Upper lobe of left lung (tissue), 4 donors: ENCODE data around the gene ZNF397.

Experiments
- EP300 ChIP-seq, 4 donors: sonication (generic); formaldehyde crosslinking; IDR thresholded peaks; one replicate each; pipeline ENCODE4 v1.5.1; 2017; ENCODE audit warnings: antibody characterized with exemption in 4 of 4, control low read depth in 2 of 4
- POLR2A ChIP-seq, 4 donors: fragments of 450-650 bp; IDR thresholded peaks; one replicate each; pipeline ENCODE4 v1.5.1; 2016 to 2017; ENCODE audit warnings: antibody characterized with exemption in 4 of 4, mild to moderate bottlenecking in 2 of 4
- POLR2AphosphoS5 ChIP-seq, 2 donors: sonication (generic); formaldehyde crosslinking; IDR thresholded peaks; one replicate each; pipeline ENCODE4 v1.5.1; 2017; ENCODE audit warnings: antibody characterized with exemption in 2 of 2
- TF ChIP-seq, protein P1 (sequence below), 6 experiments: fragments of 450-650 bp in 4 of 6; fragments of 200-600 bp in 2 of 6; sonication (generic) in 2 of 6; IDR thresholded peaks; one replicate each; pipeline ENCODE4 v1.5.1; 2016 to 2019; ENCODE audit warnings: antibody characterized with exemption in 6 of 6

DNA sequence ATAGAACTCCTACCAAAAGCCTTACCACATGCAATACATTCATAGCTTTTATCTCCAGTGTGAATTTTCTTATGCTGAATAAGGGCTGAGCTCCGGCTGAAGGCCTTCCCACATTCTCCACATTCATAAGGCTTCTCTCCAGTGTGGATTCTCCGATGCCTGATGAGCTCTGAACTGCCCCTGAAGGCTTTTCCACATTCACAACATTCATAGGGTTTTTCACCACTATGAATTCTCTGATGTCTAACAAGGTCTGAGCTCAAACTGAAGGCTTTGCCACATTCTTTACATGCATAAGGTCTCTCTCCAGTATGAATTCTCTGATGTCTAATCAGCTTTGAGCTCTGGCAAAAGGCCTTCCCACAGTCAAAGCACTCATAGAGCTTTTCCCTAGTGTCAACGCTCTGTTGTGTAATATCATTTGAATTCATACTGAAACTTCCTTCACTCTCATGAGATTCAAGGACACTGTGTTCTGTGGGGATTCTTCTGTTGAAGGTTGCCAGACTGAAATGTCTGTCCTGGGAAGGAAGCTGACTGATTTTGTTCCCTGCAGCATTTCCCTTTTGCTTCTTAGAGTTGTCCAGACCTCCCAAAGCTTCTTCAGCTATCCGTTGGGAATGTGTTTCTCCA, 12.9 kb downstream of the ZNF397 start:
- TF ChIP-seq POLR2A (IDR thresholded peaks at IDR 0.05): no peak
- TF ChIP-seq, protein P1, sequence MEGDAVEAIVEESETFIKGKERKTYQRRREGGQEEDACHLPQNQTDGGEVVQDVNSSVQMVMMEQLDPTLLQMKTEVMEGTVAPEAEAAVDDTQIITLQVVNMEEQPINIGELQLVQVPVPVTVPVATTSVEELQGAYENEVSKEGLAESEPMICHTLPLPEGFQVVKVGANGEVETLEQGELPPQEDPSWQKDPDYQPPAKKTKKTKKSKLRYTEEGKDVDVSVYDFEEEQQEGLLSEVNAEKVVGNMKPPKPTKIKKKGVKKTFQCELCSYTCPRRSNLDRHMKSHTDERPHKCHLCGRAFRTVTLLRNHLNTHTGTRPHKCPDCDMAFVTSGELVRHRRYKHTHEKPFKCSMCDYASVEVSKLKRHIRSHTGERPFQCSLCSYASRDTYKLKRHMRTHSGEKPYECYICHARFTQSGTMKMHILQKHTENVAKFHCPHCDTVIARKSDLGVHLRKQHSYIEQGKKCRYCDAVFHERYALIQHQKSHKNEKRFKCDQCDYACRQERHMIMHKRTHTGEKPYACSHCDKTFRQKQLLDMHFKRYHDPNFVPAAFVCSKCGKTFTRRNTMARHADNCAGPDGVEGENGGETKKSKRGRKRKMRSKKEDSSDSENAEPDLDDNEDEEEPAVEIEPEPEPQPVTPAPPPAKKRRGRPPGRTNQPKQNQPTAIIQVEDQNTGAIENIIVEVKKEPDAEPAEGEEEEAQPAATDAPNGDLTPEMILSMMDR (IDR thresholded peaks at IDR 0.05): no peak
- TF ChIP-seq POLR2AphosphoS5 (IDR thresholded peaks at IDR 0.05): no peak
- no peak for TF ChIP-seq EP300 (IDR thresholded peaks at IDR 0.05)
